Colon (tissue), 2 donors: ENCODE measurements around the gene RNU6-9.
"Not testable (repeated sequence)": the region's sequence is repeated elsewhere in the genome, so short reads cannot be mapped to it uniquely, and the experiment has no call there.

ENCODE experiments used
- FAIRE-seq: peaks from 2 replicates; lab custom pipeline; 2012; peaks lifted over from hg19 to GRCh38; lab: Jason Lieb, UNC
- donor health status: control.
- donor health status: control.

The RNU6-9 gene

GRCh38 chr19:861756-862580, 31.3 kb upstream of the RNU6-9 start:
- FAIRE-seq, result no peak

- FAIRE-seq, result no peak
Measured at GRCh38 chr19:862581-863314, 30.5 kb upstream of the RNU6-9 start.

- FAIRE-seq, result no peak
Measured at GRCh38 chr19:863315-863620, 30.0 kb upstream of the RNU6-9 start.

- FAIRE-seq, result no peak
Measured at GRCh38 chr19:866769-867300, 26.4 kb upstream of the RNU6-9 start.

- no peak for FAIRE-seq
Measured at GRCh38 chr19:867301-867793, 25.9 kb upstream of the RNU6-9 start.

- no peak for FAIRE-seq
Measured at GRCh38 chr19:867855-868457, 25.3 kb upstream of the RNU6-9 start.

GRCh38 chr19:868458-869244, 24.6 kb upstream of the RNU6-9 start:
- no peak for FAIRE-seq

- FAIRE-seq, result no peak
Measured at GRCh38 chr19:869245-870177, 23.8 kb upstream of the RNU6-9 start.

GRCh38 chr19:870314-870713, 23.0 kb upstream of the RNU6-9 start:
- no peak for FAIRE-seq

- no peak for FAIRE-seq
Measured at GRCh38 chr19:870963-871401, 22.3 kb upstream of the RNU6-9 start.

GRCh38 chr19:871446-872265, 21.6 kb upstream of the RNU6-9 start:
- FAIRE-seq, result no peak

GRCh38 chr19:872266-872951, 20.9 kb upstream of the RNU6-9 start:
- no peak for FAIRE-seq

GRCh38 chr19:873084-873483, 20.2 kb upstream of the RNU6-9 start:
- FAIRE-seq, result no peak

GRCh38 chr19:873561-874041, 19.7 kb upstream of the RNU6-9 start:
- FAIRE-seq, result no peak

GRCh38 chr19:875265-875879, 17.9 kb upstream of the RNU6-9 start:
- no peak for FAIRE-seq

- no peak for FAIRE-seq
Measured at GRCh38 chr19:876089-876488, 17.2 kb upstream of the RNU6-9 start.

- no peak for FAIRE-seq
Measured at GRCh38 chr19:876780-877314, 16.4 kb upstream of the RNU6-9 start.

GRCh38 chr19:877992-878660, 15.2 kb upstream of the RNU6-9 start:
- FAIRE-seq, result not testable (repeated sequence)
